WERI-Rb-1 (cell line): ENCODE data around the gene DAAM1.

Source experiments
- DNase-seq: peaks from one replicate; pipeline ENCODE4 v3.0.0-alpha.2; 2020
- H3K27ac ChIP-seq: fragments of 250-450 bp; sonication (Bioruptor Pico); 2 replicates; pipeline ENCODE4 v1.5.1; 2020; ENCODE audit warnings: mild to moderate bottlenecking, moderate library complexity
- H3K27me3 ChIP-seq: fragments of 250-450 bp; sonication (Bioruptor Pico); 2 replicates; pipeline ENCODE4 v1.5.1; 2021; ENCODE audit warnings: mild to moderate bottlenecking, low read depth, moderate library complexity; ENCODE audit not compliant: insufficient read depth, severe bottlenecking
- H3K36me3 ChIP-seq: fragments of 250-450 bp; sonication (Bioruptor Pico); 2 replicates; pipeline ENCODE4 v1.5.1; 2020; ENCODE audit warnings: mild to moderate bottlenecking, moderate library complexity
- H3K4me3 ChIP-seq: 2 replicates; pipeline ENCODE4 v1.5.1; 2011; ENCODE audit warnings: low read depth, mild to moderate bottlenecking, control low read depth, low read length
- H3K9me3 ChIP-seq: fragments of 250-450 bp; sonication (Bioruptor Pico); 2 replicates; pipeline ENCODE4 v1.5.1; 2021; ENCODE audit warnings: mild to moderate bottlenecking, moderate library complexity; ENCODE audit not compliant: severe bottlenecking
- CTCF ChIP-seq: IDR thresholded peaks from 2 replicates; pipeline ENCODE4 v1.5.1; 2011; ENCODE audit warnings: low read depth, mild to moderate bottlenecking, control low read depth, inconsistent platforms, low read length

DAAM1 gene

GRCh38 chr14:59415836-59416602 lies 227.6 kb downstream of the DAAM1 start:
- Histone ChIP-seq H3K9me3 (no peaks in the 10 kb centered on the region), H3K36me3 (no peaks in the 10 kb centered on the region), H3K27me3 (no peaks in the 10 kb centered on the region), H3K27ac (no peak overlapping the region), H3K4me3 (no peak overlapping the region)
- no peak for DNase-seq
- TF ChIP-seq CTCF: no peak

GRCh38 chr14:59417311-59417710 lies 228.8 kb downstream of the DAAM1 start:
- DNase-seq: peak; percentile 28
- Histone ChIP-seq H3K27me3 (no peaks in the 10 kb centered on the region), H3K9me3 (no peaks in the 10 kb centered on the region), H3K36me3 (no peaks in the 10 kb centered on the region), H3K4me3 (no peak overlapping the region), H3K27ac (no peak overlapping the region)
- TF ChIP-seq CTCF: no peak

- H3K36me3 ChIP-seq: no peaks in the 10 kb centered on the region
- H3K9me3 ChIP-seq: no peaks in the 10 kb centered on the region
- H3K27me3 ChIP-seq: no peaks in the 10 kb centered on the region
- no peak for DNase-seq
- no peak overlapping the region for H3K27ac ChIP-seq
- TF ChIP-seq CTCF: no peak
- H3K4me3 ChIP-seq: no peak overlapping the region
Observed at GRCh38 chr14:59419303-59419702, 230.8 kb downstream of the DAAM1 start.
